ENCODE measurements around the gene C1orf21.
"Not testable (repeated sequence)": the region's sequence is repeated elsewhere in the genome, so short reads cannot be mapped to it uniquely, and the experiment has no call there.

Gene C1orf21

GRCh38 chr1:184386312-184387068 lies at the start of gene C1orf21:
Gene C1orf21, plus strand, starts transcription at chr1:184387029. Its CDS starts 90,481 bp downstream, at chr1:184477510.
- peak; percentile 83 for DNase-seq

DNA sequence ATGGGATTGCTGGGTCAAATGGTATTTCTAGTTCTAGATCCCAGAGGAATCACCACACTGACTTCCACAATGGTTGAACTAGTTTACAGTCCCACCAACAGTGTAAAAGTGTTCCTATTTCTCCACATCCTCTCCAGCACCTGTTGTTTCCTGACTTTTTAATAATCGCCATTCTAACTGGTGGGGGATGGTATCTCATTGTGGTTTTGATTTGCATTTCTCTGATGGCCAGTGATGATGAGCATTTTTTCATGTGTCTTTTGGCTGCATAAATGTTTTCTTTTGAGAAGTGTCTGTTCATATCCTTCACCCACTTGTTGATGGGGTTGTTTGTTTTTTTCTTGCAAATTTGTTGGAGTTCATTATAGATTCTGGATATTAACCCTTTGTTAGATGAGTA lies 49.0 kb upstream of the C1orf21 start:
- not testable (repeated sequence) for DNase-seq

- no peak for DNase-seq
These were observed 45.8 kb upstream of the C1orf21 start for GRCh38 chr1:184340984-184341383.

DNA sequence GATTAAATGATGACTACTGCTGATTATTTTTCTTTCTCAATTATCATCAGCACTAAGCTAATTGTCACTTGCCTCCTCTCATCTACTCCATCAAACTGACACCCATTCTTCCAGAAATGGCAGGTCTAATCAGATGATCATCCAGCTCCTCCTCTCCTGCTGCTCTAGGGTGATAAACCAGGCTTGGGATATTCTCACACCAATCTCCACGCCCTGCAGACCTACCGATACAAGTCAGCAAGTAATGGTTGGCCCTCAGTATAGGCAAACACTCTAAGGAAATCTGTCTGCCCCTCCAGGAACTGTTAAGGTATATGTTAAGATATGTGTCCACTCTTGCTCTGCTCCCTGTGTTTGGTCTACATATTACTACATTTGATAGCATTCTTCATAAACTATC lies 36.3 kb upstream of the C1orf21 start:
- DNase-seq, result no peak

DNA sequence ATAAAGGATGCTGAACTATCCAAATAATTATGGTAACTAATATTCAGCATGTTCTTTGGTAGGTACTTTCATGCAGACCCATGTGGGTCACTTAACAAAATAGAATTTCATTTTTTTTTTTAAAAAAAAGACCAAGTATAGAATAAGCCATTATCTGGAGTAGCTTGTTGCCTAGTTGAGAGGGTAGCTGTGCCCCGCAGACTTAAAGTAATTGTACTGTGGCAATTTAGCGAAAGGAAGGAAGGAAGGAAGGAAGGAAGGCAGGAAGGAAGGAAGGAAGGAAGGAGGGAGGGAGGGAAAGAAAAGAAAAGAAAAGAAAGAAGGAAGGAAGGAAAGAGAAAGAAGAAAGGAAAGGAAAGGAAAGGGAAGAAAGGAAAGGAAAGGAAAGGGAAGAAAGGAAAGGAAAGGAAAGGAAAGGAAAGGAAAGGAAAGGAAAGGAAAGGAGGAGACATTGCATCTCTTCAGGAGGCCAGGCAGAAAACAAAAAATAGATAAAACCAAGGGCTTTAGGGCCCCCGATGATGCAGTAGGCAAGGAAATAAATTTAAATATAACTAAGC lies 35.3 kb upstream of the C1orf21 start:
- DNase-seq, result no peak

- DNase-seq, result no peak
These were observed 34.1 kb upstream of the C1orf21 start for GRCh38 chr1:184352776-184353175.

- no peak for DNase-seq
These were observed 32.1 kb upstream of the C1orf21 start for GRCh38 chr1:184354719-184355118.

DNA sequence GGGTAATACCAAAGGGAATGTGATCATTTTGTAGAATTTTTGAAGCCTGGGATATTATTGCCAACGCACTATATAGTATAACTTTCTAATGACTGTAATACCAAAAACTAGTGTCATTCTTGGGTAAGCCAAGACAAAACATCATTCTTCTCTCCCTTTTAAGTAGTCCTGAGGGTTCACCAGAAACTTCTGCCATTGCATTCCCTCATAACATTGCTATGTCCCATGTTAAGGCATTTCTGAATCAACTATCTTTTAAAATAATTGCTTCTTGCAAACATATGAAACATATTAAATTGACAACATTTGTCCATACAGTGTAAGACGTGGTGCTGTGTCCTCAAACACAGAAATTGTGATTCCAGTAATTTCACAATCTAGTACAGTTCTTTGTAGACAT lies 29.9 kb upstream of the C1orf21 start:
- DNase-seq, result no peak

GRCh38 chr1:184358256-184358655 lies 28.6 kb upstream of the C1orf21 start:
- no peak for DNase-seq

DNA sequence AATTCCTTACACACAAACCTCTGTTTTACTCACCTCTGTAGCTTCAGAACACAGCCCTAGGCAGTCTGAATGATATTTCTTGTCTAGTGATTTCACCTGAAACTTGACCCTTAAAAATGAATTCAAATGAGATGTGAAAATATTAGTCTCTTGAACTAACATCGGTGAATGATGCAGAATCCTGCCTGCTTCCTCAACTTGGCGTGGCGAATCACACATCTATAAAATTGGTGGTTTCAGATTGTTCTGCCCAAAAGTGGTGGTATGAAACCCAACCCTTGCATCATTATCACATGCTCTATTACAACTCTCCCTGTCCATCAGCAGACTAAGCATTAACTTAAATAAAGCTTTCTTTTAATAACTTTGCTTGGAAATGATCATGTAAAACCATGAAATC lies 26.9 kb upstream of the C1orf21 start:
- DNase-seq, result no peak

DNA sequence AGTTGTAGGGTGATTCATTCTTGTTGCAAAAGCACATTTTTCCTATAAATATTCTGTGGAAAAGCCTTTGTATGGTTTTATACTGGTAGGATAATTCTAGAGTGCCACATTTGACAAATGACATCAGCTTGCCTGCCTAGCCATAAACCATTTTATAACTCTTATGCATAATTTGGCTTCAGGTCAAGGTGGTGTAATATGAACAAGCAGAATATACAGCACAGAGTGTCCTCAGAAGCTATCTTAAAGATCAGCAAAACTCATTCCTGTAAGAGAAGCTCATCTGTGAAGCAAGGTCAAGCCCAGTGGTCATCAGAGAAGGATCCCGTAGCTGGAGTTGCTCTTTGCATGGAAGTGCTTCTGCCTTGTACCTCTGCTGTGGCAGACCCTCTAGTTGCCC lies 24.0 kb upstream of the C1orf21 start:
- DNase-seq, result no peak

- DNase-seq, result no peak
These were observed 21.1 kb upstream of the C1orf21 start for GRCh38 chr1:184365699-184366098.

DNA sequence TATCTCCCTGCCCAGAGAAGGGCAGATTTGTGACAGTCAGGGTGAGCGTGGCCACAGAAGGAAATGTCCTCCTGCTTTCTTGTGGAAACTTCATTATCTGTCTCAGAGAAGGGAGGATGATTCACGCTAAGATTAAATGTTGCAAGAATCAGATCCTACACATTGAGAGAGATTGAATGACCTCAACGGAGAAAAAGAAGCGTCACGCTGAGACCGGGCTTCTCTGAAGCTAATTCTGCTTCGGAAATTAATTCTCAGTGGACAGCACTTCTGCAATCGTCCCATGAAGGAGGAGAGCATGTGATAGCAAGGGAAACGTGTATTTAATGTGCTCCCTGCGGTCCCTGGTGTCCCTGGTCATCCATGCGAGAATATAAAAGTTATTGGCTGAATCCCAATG lies 19.8 kb upstream of the C1orf21 start:
- no peak for DNase-seq

GRCh38 chr1:184367427-184368038 lies 19.3 kb upstream of the C1orf21 start:
- no peak for DNase-seq

- DNase-seq, result no peak
These were observed 18.5 kb upstream of the C1orf21 start for GRCh38 chr1:184368354-184368753.

- DNase-seq, result no peak
These were observed 16.0 kb upstream of the C1orf21 start for GRCh38 chr1:184370850-184371249.

GRCh38 chr1:184373155-184373554 lies 13.7 kb upstream of the C1orf21 start:
- DNase-seq, result no peak

DNA sequence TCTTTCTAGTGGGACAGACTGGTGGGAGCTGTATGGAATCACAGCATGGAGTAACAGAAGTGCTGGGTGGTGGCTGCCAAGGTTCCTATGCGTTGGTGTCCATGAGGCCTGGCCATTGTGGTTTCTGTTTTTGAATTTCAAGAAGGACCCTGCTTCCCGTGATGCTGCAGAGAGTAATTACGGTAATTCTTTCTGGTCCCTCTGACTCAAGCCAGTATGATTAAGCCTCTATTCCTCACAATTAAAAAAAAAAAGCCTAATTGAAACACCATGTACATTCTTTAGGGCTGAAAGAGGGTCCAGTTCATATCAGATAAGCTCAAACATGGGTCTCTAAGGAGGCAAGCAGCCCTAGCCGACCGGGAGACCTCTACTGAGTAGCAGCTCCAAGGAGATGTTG lies 10.5 kb upstream of the C1orf21 start:
- no peak for DNase-seq

- DNase-seq, result no peak
These were observed 7.6 kb upstream of the C1orf21 start for GRCh38 chr1:184379111-184379752.

GRCh38 chr1:184380468-184380867 lies 6.4 kb upstream of the C1orf21 start:
- peak; percentile 1 for DNase-seq

- DNase-seq, result no peak
These were observed 3.0 kb upstream of the C1orf21 start for GRCh38 chr1:184383772-184384323.

DNA sequence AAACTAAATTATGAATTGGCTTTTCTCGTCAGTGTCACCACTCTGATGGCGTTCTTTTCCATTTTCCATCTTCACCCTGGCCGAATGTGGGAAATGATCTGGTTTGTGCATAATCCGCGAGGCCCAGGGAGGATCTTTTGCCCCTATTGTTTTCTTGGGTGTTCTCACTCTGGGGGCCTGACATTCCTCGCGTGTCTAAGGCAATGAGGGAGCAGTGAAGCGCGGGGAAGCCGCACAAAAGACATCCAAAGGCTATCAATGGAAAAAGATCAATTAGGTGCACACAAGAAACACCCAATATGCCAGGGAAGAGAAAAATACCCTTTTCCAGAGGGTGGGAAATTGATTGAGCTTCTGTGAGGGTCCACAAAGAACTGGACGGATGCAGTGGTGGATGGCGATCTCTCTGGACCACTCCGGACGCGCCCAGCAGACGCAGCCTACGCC lies 941 bp upstream of the C1orf21 start:
- no peak for DNase-seq

GRCh38 chr1:184387069-184387475 lies 243 bp downstream of the C1orf21 start:
- no peak for DNase-seq

Data from activated CD4-positive, alpha-beta T cell treated with anti-CD3 and anti-CD28 coated beads, Interleukin-2, Interleukin-6, amounts not matched to agents 100 ng/mL and 50 ng/mL, durations not matched to agents 16 hours and 8 hours (primary cell).